Heart left ventricle (tissue), 13 donors: ENCODE data around the gene LRRC32.

ENCODE experiments used
- POLR2A ChIP-seq, 2 donors: fragments of 450-650 bp; IDR thresholded peaks; one replicate each; pipeline ENCODE4 v1.6.1; 2017; ENCODE audit warnings: antibody characterized with exemption in 2 of 2, mild to moderate bottlenecking in 2 of 2, moderate library complexity in 2 of 2
- TF ChIP-seq, protein P1 (sequence below), 12 donors: fragments of 200-600 bp; sonication (generic) in 4 of 12; IDR thresholded peaks; one replicate each; pipeline versions ENCODE4 v1.5.0 to v1.8.0; 2018 to 2022; ENCODE audit warnings: antibody characterized with exemption in 12 of 12, mild to moderate bottlenecking in 5 of 12
- donor health status: ischemic (EF 13 %, LVEDD 7.1; RV severe dilation, severe dysfunction).
- donor health status: DM: no; HTN: yes; CAD: no.
- donor health status: DM: no; HTN: no; CAD: no.
- donor health status: ischemic (EF 25% LVEDD 6.9; RV normal size, moderate dysfunction).
- donor health status: ischemic (EF 25% LVEDD 5.7; RV mildly dilated, moderate dysfunction).
- donor health status: ischemic (EF 35%, LVEDD 5.7; RV mildly dilated, moderate dysfunction).
- donor health status: nonischemic (EF 11% LVEDD 7.7; RV severe dilation, severe dysfunction).
- donor health status: DM: yes; HTN: yes; CAD: no.
- donor health status: PGD.
- donor health status: ischemic (EF 29% LVEDD 5.4; RV normal size, mild dysfunction).
- donor health status: nonischemic (EF 23%, LVEDD 6.1; RV moderate dilation, normal function).

DNA sequence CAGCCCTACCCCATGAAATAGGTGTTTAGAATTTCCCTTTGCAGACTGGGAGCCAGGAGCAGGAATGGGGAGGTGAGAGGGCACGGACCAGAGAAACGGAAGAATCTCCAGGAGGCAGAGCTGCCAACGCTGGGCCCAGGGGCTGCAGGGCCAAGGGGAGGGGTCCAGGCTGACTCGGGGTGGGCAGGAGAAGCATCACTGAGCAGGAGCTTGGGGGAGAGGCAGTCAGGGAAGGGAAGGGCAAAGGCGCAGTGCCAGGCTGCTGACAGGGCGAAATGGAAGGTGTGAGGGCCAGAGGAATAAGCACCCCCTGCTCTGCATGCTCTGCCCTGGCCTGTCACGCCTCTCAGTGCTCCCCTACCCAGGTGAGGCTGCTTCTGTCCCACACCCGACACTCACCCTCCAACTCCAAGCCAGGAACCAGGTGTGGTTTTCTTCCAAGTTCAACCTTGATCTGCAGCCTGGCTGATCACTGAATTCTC, 14.5 kb downstream of the LRRC32 start:
- TF ChIP-seq, protein P1, sequence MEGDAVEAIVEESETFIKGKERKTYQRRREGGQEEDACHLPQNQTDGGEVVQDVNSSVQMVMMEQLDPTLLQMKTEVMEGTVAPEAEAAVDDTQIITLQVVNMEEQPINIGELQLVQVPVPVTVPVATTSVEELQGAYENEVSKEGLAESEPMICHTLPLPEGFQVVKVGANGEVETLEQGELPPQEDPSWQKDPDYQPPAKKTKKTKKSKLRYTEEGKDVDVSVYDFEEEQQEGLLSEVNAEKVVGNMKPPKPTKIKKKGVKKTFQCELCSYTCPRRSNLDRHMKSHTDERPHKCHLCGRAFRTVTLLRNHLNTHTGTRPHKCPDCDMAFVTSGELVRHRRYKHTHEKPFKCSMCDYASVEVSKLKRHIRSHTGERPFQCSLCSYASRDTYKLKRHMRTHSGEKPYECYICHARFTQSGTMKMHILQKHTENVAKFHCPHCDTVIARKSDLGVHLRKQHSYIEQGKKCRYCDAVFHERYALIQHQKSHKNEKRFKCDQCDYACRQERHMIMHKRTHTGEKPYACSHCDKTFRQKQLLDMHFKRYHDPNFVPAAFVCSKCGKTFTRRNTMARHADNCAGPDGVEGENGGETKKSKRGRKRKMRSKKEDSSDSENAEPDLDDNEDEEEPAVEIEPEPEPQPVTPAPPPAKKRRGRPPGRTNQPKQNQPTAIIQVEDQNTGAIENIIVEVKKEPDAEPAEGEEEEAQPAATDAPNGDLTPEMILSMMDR (IDR thresholded peaks at IDR 0.05): no peak
- no peak for TF ChIP-seq POLR2A (IDR thresholded peaks at IDR 0.05)
